Mucosa of gallbladder (tissue), 1 donor: ENCODE results near the gene QSOX1. TPM values are rescaled to one million over a fixed set of nuclear protein-coding genes. Genes with fewer than 3 reads are reported as not detected.

Experiments
- DNase-seq: peaks from one replicate; pipeline ENCODE4 v3.0.0-alpha.2; 2020; ENCODE audit warnings: low spot score
- total RNA-seq: library from RNA; stranded (reverse); gene quantifications from one replicate; pipeline ENCODE4 v1.2.1, GENCODE V29; 2021
- donor health status: DM: no; HTN: no; CAD: no.

QSOX1 gene
- total RNA-seq, 1 donor from 2014 or later: 395 TPM

DNA sequence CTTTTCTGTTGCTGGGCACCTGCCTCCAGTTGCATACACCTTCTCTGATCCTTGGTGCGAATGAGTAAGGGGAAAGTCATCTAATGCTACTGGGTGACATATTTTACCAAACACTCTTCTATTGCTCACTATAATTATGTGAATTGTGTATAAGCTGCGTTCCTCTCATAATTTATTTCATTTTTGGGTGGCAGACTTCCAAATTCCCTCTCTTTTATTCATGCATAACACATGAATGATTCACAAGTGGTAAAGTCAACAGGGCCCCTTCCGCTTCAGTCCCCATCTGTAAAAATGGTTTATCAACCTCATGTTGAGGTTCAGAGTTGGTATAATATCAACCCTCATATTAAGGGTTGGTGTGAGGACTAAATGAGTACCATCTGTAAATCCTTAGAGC, 3.2 kb upstream of the QSOX1 start:
- no peak for DNase-seq

DNA sequence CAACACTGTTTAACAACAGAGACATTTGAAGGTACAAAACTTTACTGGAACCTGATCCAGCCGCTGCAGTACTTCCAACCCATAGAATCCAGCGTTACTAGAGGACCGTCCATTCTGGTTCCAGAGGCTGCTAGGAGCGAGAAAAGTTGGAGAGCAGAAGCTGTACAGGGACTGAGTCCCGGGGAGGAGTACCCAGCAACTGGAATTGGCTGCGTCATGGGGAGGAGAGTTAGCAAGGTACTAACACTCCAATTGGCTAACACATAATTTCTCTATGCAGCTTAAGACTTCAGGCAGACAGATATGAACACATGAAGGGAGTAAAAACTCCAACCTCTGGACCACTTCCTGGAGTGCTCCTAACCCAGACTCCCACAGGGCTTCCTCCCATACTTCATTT, 2.1 kb upstream of the QSOX1 start:
- DNase-seq: no peak

DNA sequence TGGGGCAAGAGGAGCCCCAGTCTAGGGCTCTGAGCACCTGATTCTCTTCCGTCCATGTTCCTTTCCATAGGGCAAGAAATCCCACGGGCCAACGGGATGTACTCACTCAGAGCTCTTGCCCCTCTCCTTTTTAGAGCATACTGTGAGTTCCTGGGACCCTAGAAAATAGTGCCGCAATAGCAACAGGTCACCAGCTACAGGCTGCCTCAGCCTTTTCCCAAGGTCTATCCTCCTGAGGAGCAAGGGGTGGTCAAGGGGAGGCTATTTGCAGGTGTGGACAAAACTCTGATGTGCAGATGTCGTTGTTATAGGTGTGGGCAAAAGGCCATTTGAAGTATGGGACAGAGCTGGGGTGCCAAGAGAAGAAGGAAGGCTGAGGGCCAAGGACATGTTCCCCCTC, 1.6 kb upstream of the QSOX1 start:
- no peak for DNase-seq

GRCh38 chr1:180154003-180154324, 705 bp upstream of the QSOX1 start:
- DNase-seq: no peak

- no peak for DNase-seq
These were observed 563 bp downstream of the QSOX1 start for GRCh38 chr1:180155182-180155682.

DNA sequence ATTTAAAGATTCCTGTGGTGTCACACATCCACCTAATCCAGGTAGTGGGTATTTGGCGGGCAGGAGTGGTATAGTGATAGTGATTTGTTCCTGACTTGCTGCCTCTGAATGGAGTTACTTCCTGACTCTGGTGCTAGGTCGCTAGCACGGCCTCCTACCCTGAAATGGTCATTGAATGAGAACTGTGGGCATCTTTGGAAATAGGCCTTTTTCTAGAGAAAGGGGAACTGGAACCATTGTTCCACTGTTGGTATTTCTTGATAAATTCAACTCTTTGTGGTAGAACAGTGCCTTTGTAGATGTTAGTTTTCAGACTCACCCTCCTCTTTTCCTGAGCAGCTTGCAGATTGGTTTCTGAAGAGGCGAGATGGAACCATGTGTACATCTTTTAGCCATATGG, 1.5 kb downstream of the QSOX1 start:
- DNase-seq: no peak

GRCh38 chr1:180156631-180157091, 2.0 kb downstream of the QSOX1 start:
- no peak for DNase-seq

GRCh38 chr1:180157108-180157507, 2.4 kb downstream of the QSOX1 start:
- no peak for DNase-seq

- peak; percentile 82 for DNase-seq
These were observed 2.9 kb downstream of the QSOX1 start for GRCh38 chr1:180157576-180158057.

DNA sequence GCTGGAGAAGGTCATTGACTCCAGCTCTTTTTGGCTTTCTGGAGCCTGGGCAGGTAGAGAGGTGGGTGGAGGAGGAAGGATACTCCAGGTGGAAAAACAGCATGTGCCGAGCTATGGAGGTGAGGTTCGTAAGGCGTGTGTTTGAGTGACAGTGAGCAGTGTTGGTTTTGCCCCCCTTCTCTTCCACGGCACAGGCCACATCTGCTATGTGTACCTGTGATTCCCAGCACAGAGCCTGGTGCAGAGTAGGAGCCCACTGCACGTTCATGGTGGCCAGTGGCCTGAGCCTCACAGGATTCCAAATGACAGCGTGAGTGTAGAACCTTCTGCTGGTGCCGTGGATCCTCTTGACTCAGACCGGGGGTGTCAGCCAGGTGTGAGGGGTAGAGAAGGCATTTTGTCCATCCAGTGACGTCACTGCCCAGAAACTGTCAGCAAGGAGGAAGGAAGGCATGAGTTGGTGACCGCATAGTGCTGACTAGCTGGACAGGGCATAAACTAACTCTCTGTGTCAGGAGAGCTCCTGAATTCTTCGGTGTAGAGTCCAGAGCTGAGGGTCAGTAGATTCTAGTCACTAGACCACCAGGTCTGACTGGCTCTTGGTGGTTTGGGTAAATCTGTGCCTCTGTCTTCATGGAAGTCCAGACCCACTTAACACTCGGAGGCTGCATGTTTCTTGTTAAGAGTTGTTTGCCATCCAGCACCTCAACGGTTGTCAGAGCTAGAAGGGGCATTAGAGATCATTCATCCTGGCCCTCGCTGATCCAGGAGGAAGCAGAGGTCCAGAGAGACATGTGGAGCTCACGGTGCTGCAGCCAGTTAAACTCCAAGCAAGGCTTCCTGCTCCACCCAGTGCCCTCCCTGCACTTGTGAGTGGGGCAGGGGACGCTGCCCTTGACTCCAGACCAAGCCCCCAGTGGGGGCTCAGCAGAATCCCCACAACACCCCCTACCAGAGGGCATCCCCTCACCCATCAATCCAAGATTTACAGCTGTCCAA, 3.8 kb downstream of the QSOX1 start:
- no peak for DNase-seq

DNA sequence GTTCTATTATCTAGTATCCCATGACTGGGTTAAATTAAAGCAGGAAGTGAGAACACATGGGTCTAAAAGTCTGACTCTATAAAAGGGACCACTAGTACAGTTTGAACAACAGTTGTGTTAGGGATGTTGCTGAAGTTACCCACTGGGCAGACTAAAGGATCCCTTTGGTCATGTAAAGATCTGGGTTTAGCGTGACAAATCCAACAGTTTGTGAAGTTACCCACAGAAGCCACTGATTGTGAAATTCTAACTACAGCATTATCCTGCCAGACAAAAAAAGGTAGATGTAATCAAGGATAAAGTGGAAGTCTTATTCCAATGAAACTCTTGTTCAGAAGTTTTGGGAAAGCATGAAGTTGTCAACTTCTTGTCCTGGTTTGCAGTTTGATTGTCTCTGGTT, 5.7 kb downstream of the QSOX1 start:
- DNase-seq: no peak

- DNase-seq: no peak
These were observed 8.4 kb downstream of the QSOX1 start for GRCh38 chr1:180163041-180163440.

DNA sequence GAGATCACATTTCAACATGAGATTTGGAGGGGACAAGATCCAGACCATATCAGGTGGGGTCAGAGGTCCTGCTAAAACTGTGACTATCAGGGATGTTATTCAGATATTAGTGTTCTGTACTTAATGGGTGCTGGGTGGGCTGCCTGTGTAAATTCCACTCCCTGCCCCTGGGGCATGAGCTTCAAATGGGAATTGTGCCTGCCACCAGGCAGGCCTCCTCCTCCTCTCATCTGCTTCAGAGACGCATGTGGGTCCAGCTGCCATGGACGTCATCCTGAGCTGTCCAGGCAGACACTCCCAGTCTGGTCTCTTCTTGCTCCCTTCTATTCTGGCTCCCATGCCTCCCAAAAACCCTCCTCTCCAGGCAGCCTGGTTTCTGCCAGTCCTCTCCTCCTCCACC, 10.4 kb downstream of the QSOX1 start:
- DNase-seq: no peak

DNA sequence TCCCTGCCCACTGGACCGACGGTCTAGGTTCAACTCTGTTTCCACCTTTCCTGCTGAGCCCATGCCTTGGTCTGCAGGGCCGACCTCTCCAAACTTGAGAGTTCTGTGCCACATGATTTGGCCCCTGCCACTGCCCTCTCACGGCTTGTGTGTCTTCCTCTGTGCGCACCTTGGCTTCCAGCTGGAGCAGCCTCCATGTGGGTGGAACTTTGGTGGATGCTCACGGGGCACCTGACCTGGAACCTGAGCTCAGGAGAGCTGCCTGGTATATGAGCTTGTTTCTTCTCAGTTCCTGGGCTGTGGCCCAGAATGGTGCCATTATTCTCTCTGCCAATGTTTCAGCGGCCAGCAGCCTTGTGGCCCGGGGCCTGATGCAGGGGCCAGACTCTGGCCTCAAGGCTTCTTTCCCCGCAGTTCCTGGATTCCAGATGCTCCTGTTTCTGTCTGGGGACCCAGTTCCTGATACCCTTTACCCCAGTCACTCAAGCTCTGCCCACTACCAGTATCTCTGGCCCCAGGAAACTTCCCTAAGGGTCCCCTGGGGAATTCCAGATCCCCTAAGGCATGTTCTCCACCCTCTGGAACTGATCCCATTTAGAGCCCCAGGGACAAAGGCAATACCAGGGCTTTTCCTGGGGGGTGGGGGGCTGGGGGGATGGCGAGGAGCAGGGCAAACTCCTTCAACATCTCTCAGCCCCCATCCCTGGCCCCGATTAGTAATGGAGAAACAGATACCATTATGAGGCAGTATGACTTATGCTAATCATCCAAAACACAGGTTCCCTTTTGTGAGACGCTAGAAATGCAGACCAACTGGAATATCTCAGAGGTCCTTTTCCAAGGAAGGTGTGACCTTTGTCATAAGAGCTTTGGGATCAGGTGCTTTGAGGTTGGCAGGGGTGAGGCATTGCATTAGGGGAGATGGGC, 11.1 kb downstream of the QSOX1 start:
- DNase-seq: no peak

- DNase-seq: no peak
These were observed 11.7 kb downstream of the QSOX1 start for GRCh38 chr1:180166436-180166800.

GRCh38 chr1:180167021-180167701, 12.5 kb downstream of the QSOX1 start:
- DNase-seq: no peak

GRCh38 chr1:180167721-180168467, 13.2 kb downstream of the QSOX1 start:
- DNase-seq: peak; percentile 92

- peak; percentile 80 for DNase-seq
These were observed 14.3 kb downstream of the QSOX1 start for GRCh38 chr1:180168786-180169639.

DNA sequence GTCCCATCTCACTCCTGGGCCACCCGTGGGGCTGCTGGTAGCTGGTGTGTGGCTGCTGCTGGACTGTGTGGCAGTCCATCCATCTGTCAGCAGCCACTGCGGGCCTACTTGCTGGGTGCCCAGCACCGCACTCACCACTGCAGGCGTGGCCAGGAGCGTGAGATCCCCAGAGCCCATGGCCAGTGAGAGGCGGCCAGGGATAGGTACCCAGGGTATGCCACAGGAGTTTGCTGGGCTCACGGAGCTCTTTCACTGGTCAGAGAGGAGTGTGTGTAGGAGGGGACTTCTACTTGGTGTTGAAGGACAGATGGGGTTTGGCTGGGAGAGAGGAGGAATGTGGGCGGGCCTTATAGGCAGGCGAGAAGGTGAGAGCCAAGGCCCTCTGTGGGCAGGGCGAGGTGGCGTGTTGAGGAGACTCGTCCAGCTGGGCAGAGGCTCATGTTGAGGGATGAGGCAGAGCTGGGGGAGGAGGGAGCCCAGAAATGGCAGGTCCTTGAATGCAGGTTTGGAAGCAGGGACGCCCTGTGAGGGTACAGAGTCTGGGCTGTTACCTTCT, 15.0 kb downstream of the QSOX1 start:
- peak; percentile 40 for DNase-seq
